ENCODE results near the gene WDR33. TPM values are rescaled to one million over a fixed set of nuclear protein-coding genes. Genes with fewer than 3 reads are reported as not detected.

The WDR33 gene
- total RNA-seq, 1 donor from 2014 or later = 55.4 TPM

GRCh38 chr2:127651971-127652550 is 158.9 kb downstream of the WDR33 start:
- DNase-seq = peak; percentile 49

DNA sequence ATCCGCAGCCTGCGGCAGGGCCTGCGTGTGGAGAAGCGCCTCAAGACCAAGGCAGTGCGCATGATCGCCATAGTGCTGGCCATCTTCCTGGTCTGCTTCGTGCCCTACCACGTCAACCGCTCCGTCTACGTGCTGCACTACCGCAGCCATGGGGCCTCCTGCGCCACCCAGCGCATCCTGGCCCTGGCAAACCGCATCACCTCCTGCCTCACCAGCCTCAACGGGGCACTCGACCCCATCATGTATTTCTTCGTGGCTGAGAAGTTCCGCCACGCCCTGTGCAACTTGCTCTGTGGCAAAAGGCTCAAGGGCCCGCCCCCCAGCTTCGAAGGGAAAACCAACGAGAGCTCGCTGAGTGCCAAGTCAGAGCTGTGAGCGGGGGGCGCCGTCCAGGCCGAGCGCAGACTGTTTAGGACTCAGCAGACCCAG is 159.6 kb downstream of the WDR33 start:
- H3K4me1 ChIP-seq = peaks cover 69% of the 10 kb centered on the region
- intact Hi-C loops (cut with DNase I) = no loop called here
- DNase-seq (peak; percentile 49), ATAC-seq (no peak)
- no peak overlapping the region for H3K27ac ChIP-seq
- peaks cover 31% of the 10 kb centered on the region for H3K36me3 ChIP-seq
- no peaks in the 10 kb centered on the region for H3K9me3 ChIP-seq
- no peak for TF ChIP-seq CTCF (IDR thresholded peaks at IDR 0.05)
- no peaks in the 10 kb centered on the region for H3K27me3 ChIP-seq (ENCODE audit: low read depth)
- no peak overlapping the region for H3K4me3 ChIP-seq

More at GRCh38 chr2:127651971-127652550, 158.9 kb downstream of the WDR33 start:
- peaks cover 69% of the 10 kb centered on the region for H3K4me1 ChIP-seq
- ATAC-seq = no peak
- no peaks in the 10 kb centered on the region for H3K9me3 ChIP-seq
- TF ChIP-seq CTCF (IDR thresholded peaks at IDR 0.05) = no peak
- peaks cover 37% of the 10 kb centered on the region for H3K36me3 ChIP-seq
- no peak overlapping the region for H3K4me3 ChIP-seq
- intact Hi-C loops (cut with DNase I) = no loop called here
- no peak overlapping the region for H3K27ac ChIP-seq
- H3K27me3 ChIP-seq (ENCODE audit: low read depth) = no peaks in the 10 kb centered on the region

Other genes starting within 250 kb of the WDR33 start
- 0.18 TPM for gene GPR17, start 165.0 kb downstream of the WDR33 start, total RNA-seq
- gene LIMS2, start 135.6 kb downstream of the WDR33 start, total RNA-seq = 148 TPM
- gene SFT2D3, start 109.7 kb downstream of the WDR33 start, total RNA-seq = 7.4 TPM
- gene POLR2D, start 47.0 kb upstream of the WDR33 start, total RNA-seq = 20.5 TPM
- gene AMMECR1L, start 74.8 kb upstream of the WDR33 start, total RNA-seq = 14.8 TPM
- gene SAP130, start 216.9 kb upstream of the WDR33 start, total RNA-seq = 20.1 TPM